GM23338 (cell line): ENCODE data around the gene ZBTB26. TPM values are rescaled to one million over a fixed set of nuclear protein-coding genes. Genes with fewer than 3 reads are reported as not detected.

ENCODE experiments used
- ATAC-seq: fragments of 200-7000 bp; cut with Tn5 transposase; 3 replicates; pipeline ENCODE4 v1.9.1; 2020
- DNase-seq: peaks from one replicate; pipeline ENCODE4 v3.0.0-alpha.2; 2015; ENCODE audit warnings: low spot score
- H2AFZ ChIP-seq: fragments of 200-600 bp; sonication (generic); 2 replicates; pipeline ENCODE4 v1.8.0; 2016; ENCODE audit warnings: antibody characterized with exemption, mild to moderate bottlenecking, moderate library complexity
- H3F3A ChIP-seq: fragments of 200-600 bp; sonication (generic); replicated peaks from 2 replicates; pipeline ENCODE4 v1.8.0; 2017; ENCODE audit warnings: antibody characterized with exemption, mixed run types, low read depth
- H3K27ac ChIP-seq: fragments of 200-600 bp; sonication (generic); 2 replicates; pipeline ENCODE4 v1.6.1; 2016; ENCODE audit warnings: low read depth
- H3K27me3 ChIP-seq: fragments of 200-600 bp; sonication (generic); 2 replicates; pipeline ENCODE4 v1.8.0; 2016; ENCODE audit warnings: mild to moderate bottlenecking, mixed run types, moderate library complexity; ENCODE audit not compliant: insufficient read depth
- H3K36me3 ChIP-seq: fragments of 200-600 bp; sonication (generic); 2 replicates; pipeline ENCODE4 v1.8.0; 2016; ENCODE audit warnings: mild to moderate bottlenecking; ENCODE audit not compliant: insufficient read depth
- H3K4me1 ChIP-seq: fragments of 200-600 bp; sonication (generic); 2 replicates; pipeline ENCODE4 v1.8.0; 2016; ENCODE audit warnings: mild to moderate bottlenecking, moderate library complexity; ENCODE audit not compliant: insufficient read depth
- H3K4me2 ChIP-seq: fragments of 200-600 bp; sonication (generic); 2 replicates; pipeline ENCODE4 v1.7.1; 2017; ENCODE audit warnings: mixed run types
- H3K4me3 ChIP-seq: fragments of 200-600 bp; sonication (generic); 2 replicates; pipeline ENCODE4 v1.6.1; 2016; ENCODE audit warnings: mixed run types
- H3K79me2 ChIP-seq: fragments of 200-600 bp; sonication (generic); replicated peaks from 2 replicates; pipeline ENCODE4 v1.8.0; 2017; ENCODE audit warnings: mild to moderate bottlenecking; ENCODE audit not compliant: insufficient read depth
- H3K9me2 ChIP-seq: fragments of 200-600 bp; sonication (generic); 2 replicates; pipeline ENCODE4 v1.8.0; 2017; ENCODE audit not compliant: insufficient read depth
- H4K20me1 ChIP-seq: fragments of 200-600 bp; sonication (generic); replicated peaks from 2 replicates; pipeline ENCODE4 v1.8.0; 2017; ENCODE audit warnings: mild to moderate bottlenecking; ENCODE audit not compliant: insufficient read depth
- H3K27ac Mint-ChIP-seq: 2 replicates; pipeline ENCODE4 v1.8.0; 2020; ENCODE audit warnings: inconsistent platforms, mild to moderate bottlenecking, moderate library complexity, mixed read lengths
- H3K27me3 Mint-ChIP-seq: 3 replicates; pipeline ENCODE4 v1.8.0; 2022; ENCODE audit warnings: low read depth, mild to moderate bottlenecking, moderate library complexity, mixed read lengths, inconsistent platforms; ENCODE audit not compliant: insufficient read depth, poor library complexity
- H3K36me3 Mint-ChIP-seq: 3 replicates; pipeline ENCODE4 v1.8.0; 2021; ENCODE audit warnings: low read depth, mild to moderate bottlenecking, inconsistent platforms, moderate library complexity, mixed read lengths
- H3K4me1 Mint-ChIP-seq: 3 replicates; pipeline ENCODE4 v1.8.0; 2020; ENCODE audit warnings: mild to moderate bottlenecking, inconsistent platforms, mixed read lengths
- H3K4me3 Mint-ChIP-seq: 3 replicates; pipeline ENCODE4 v1.8.0; 2021; ENCODE audit warnings: moderate library complexity, mild to moderate bottlenecking, inconsistent platforms, mixed read lengths
- H3K9me3 Mint-ChIP-seq: 3 replicates; pipeline ENCODE4 v1.8.0; 2020; ENCODE audit warnings: moderate library complexity, mild to moderate bottlenecking, inconsistent platforms, mixed read lengths
- CTCF ChIP-seq, 2 experiments: fragments of 200-600 bp in 1 of 2; sonication (generic) in 1 of 2; conservative IDR thresholded peaks; 2 replicates each; pipeline versions ENCODE4 v1.5.1 to v1.6.1; 2016 to 2017; ENCODE audit warnings: antibody characterized with exemption in 2 of 2, low read depth in 2 of 2, mild to moderate bottlenecking in 2 of 2, moderate library complexity in 1 of 2
- ETS1 ChIP-seq: IDR thresholded peaks from 2 replicates; pipeline ENCODE4 v1.6.1; 2016; ENCODE audit warnings: antibody characterized with exemption
- EZH2 ChIP-seq: fragments of 200-600 bp; sonication (generic); IDR thresholded peaks from one replicate; pipeline ENCODE4 v1.8.0; 2017; ENCODE audit warnings: antibody characterized with exemption, mild to moderate bottlenecking, low read depth; ENCODE audit not compliant: unreplicated experiment
- ZNF114 ChIP-seq: fragments of 250-450 bp; sonication (Bioruptor Pico); IDR thresholded peaks from 2 replicates; pipeline ENCODE4 v1.5.0; 2020; ENCODE audit warnings: mild to moderate bottlenecking, moderate library complexity
- ZNF462 ChIP-seq: fragments of 250-450 bp; sonication (Bioruptor Pico); IDR thresholded peaks from 2 replicates; pipeline ENCODE4 v1.5.0; 2020; ENCODE audit warnings: mild to moderate bottlenecking, moderate library complexity
- polyA plus RNA-seq: library from polyadenylated mRNA; unstranded; fragments of >200 nt; fragmentation: Nextera tagmentation; extraction: Ambion mirVana; gene quantifications from 2 replicates; pipeline ENCODE4 v1.2.1, GENCODE V29; 2016
- total RNA-seq: library from RNA; depleted of rRNA; stranded (reverse); fragments of >200 nt; shearing (Covaris generic); gene quantifications from 2 replicates; pipeline ENCODE4 v1.2.3, GENCODE V29; 2014

Gene ZBTB26
- total and polyA plus RNA-seq, 2 experiments from 2014 or later: 3.0 to 9.0 TPM

- no peak for TF ChIP-seq ZNF462 (CRISPR knock-in tag)
- TF ChIP-seq ETS1: no peak
- no peak for TF ChIP-seq ZNF114 (CRISPR knock-in tag)
- no peak for TF ChIP-seq EZH2
These were observed 26.9 kb downstream of the ZBTB26 start (continued) for GRCh38 chr9:122904466-122904822.

GRCh38 chr9:122900791-122901190 lies 30.5 kb downstream of the ZBTB26 start:
- H3K4me1 ChIP-seq: peaks cover 10% of the 10 kb centered on the region
- no peaks in the 10 kb centered on the region for H3K9me2 ChIP-seq
- Mint-ChIP-seq H3K4me3 (no peak overlapping the region), H3K9me3 (no peaks in the 10 kb centered on the region), H3K36me3 (peaks cover 3% of the 10 kb centered on the region; the same call in 2 of the 3 replicates), H3K27me3 (peaks cover 4% of the 10 kb centered on the region), H3K4me1 (peaks cover 8% of the 10 kb centered on the region; the same call in 2 of the 3 replicates), H3K27ac (no peak overlapping the region)
- no peak overlapping the region for H3K4me3 ChIP-seq
- H3K27me3 ChIP-seq: no peaks in the 10 kb centered on the region
- H3F3A ChIP-seq: no peaks in the 10 kb centered on the region
- H3K79me2 ChIP-seq: peaks cover 89% of the 10 kb centered on the region
- DNase-seq (no peak), ATAC-seq (no peak)
- peaks cover 8% of the 10 kb centered on the region; the same call in 1 of the 2 replicates for H3K36me3 ChIP-seq
- peaks cover 33% of the 10 kb centered on the region for H4K20me1 ChIP-seq
- no peak overlapping the region for H2AFZ ChIP-seq
- H3K27ac ChIP-seq: no peak overlapping the region
- H3K4me2 ChIP-seq: no peak overlapping the region
- no peak for TF ChIP-seq CTCF (conservative IDR thresholded peaks at IDR 0.05; ENCODE audit: low read depth in 2 of 2)
